Psoas muscle (tissue), 8 donors: Measurements from ENCODE around the gene BPIFA2. TPM values are rescaled to one million over a fixed set of nuclear protein-coding genes. Genes with fewer than 3 reads are reported as not detected.

Source experiments
- ATAC-seq, 4 donors: fragments of 200-7000 bp; cut with Tn5 transposase; one replicate each; pipeline ENCODE4 v1.9.1; 2020; ENCODE audit warnings: moderate library complexity in 3 of 4, mild to moderate bottlenecking in 2 of 4
- DNase-seq, 2 donors: peaks; one replicate each; pipeline ENCODE4 v3.0.0-alpha.2; 2020
- H3K27ac ChIP-seq: fragments of 200-600 bp; one replicate; pipeline ENCODE4 v1.8.0; 2022
- H3K27me3 ChIP-seq, 3 donors: fragments of 200-600 bp in 1 of 3; one replicate each; pipeline versions ENCODE4 v1.6.1 to v1.8.0; 2013 to 2022; ENCODE audit warnings: low read length in 2 of 3, mild to moderate bottlenecking in 2 of 3, moderate library complexity in 1 of 3; ENCODE audit not compliant: insufficient read depth in 3 of 3
- H3K36me3 ChIP-seq, 2 donors: fragments of 200-600 bp in 1 of 2; one replicate each; pipeline versions ENCODE4 v1.6.1 to v1.8.0; 2013 to 2022; ENCODE audit warnings: low read depth in 1 of 2, mild to moderate bottlenecking in 1 of 2, moderate library complexity in 1 of 2; ENCODE audit not compliant: insufficient read depth in 1 of 2
- H3K4me1 ChIP-seq: fragments of 200-600 bp; one replicate; pipeline ENCODE4 v1.8.0; 2022
- H3K4me3 ChIP-seq: fragments of 200-600 bp; one replicate; pipeline ENCODE4 v1.8.0; 2022; ENCODE audit warnings: mild to moderate bottlenecking
- H3K9me3 ChIP-seq: fragments of 200-600 bp; one replicate; pipeline ENCODE4 v1.8.0; 2022
- WGBS, 3 donors: extraction: QIAGEN DNeasy Blood & Tissue Kit; methylation state at CpG; one replicate each; pipeline versions ENCODE4 v1.1.6 to v1.1.7; 2013; 5-methylcytosine and 5-hydroxymethylcytosine counted together
- intact Hi-C, 2 donors: fragments of 100-400 bp; cut with DNase I; formaldehyde crosslinking; loops; one replicate each; pipeline versions ENCODE4 v1.11.0 to v1.14.2; 2022
- polyA plus RNA-seq, 3 donors: library from polyadenylated mRNA; stranded (reverse); fragments of 200-250 nt; gene quantifications; one replicate each; pipeline ENCODE4 v1.2.3, GENCODE V29; 2013
- total RNA-seq, 4 donors: library from RNA; stranded (reverse); fragmentation: NEBNext Ultra II Directional in 2 of 4; extraction: Animal tissue kit (Norgen Biotek cat#: 25700) in 2 of 4; gene quantifications; one replicate each; pipeline versions ENCODE4 v1.2.1 to v1.2.4, GENCODE V29; 2021 to 2023
- TF ChIP-seq, protein P1 (sequence below): fragments of 200-600 bp; IDR thresholded peaks from one replicate; pipeline ENCODE4 v1.8.0; 2022; ENCODE audit warnings: antibody characterized with exemption
- donor health status: healthy with polysubstance abuse.
- donor health status: DM: no; HTN: no; CAD: no; lungs with moderate emphysema.
- donor health status: Bipolar disorder and iron deficiency.
- donor health status: healthy.
- donor health status: DM: yes; HTN: yes; CAD: no.
- donor health status: DM: no; HTN: no; CAD: no.
- donor health status: DM: no; HTN: no; CAD: no.
- donor health status: DM: yes; HTN: yes; CAD: no.

The BPIFA2 gene
- total and polyA plus RNA-seq, 7 donors, result not detected

DNA sequence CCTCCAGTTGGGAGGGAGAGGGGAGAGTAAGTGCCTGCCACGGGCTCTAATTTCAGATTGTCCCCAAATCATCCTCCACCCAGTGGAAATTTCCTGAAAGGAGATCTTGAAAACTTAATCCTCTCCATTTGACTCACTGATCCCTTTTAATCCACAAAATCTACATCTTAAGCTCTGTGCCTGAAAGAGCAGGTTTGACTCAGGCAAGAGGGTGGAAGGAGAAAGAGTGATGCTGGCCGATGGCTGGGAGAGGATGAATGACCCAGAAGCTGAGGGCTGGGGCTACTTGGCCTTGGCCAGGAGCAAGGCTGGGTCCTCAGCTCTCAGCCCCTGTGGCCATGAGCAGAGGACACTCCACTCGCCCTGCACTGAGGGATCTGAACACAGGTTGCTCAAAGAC lies 8.1 kb downstream of the BPIFA2 start:
- ATAC-seq (no peak), DNase-seq (no peak)
- TF ChIP-seq, protein P1, sequence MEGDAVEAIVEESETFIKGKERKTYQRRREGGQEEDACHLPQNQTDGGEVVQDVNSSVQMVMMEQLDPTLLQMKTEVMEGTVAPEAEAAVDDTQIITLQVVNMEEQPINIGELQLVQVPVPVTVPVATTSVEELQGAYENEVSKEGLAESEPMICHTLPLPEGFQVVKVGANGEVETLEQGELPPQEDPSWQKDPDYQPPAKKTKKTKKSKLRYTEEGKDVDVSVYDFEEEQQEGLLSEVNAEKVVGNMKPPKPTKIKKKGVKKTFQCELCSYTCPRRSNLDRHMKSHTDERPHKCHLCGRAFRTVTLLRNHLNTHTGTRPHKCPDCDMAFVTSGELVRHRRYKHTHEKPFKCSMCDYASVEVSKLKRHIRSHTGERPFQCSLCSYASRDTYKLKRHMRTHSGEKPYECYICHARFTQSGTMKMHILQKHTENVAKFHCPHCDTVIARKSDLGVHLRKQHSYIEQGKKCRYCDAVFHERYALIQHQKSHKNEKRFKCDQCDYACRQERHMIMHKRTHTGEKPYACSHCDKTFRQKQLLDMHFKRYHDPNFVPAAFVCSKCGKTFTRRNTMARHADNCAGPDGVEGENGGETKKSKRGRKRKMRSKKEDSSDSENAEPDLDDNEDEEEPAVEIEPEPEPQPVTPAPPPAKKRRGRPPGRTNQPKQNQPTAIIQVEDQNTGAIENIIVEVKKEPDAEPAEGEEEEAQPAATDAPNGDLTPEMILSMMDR, result no peak
- H3K4me3 ChIP-seq, result no peak overlapping the region
- no peaks in the 10 kb centered on the region for H3K36me3 ChIP-seq
- H3K4me1 ChIP-seq, result no peaks in the 10 kb centered on the region
- H3K9me3 ChIP-seq, result peaks cover 2% of the 10 kb centered on the region
- no peak overlapping the region for H3K27ac ChIP-seq
- WGBS, 3 donors, result 41 to 57% (median 48%) methylated on average over 3 of the region's 3 CpGs
- H3K27me3 ChIP-seq, result no peaks in the 10 kb centered on the region
- intact Hi-C loops, result no loop called here

DNA sequence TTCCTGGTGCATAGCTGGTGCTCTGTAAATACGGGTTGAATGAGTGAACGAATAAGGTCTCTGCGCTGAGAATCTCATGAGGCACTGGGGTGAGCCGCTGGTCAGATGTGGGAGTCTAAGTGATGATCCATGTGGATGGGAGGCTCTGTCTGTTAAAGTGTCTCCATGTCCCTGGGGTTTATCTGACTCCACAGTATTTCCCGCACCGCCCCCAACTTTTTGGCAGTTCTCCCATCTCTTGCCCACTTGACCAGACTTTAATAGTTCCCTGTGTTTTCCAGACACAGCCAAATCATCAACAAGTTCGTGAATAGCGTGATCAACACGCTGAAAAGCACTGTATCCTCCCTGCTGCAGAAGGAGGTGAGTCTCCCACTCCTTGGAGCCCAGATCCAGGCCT lies 9.9 kb downstream of the BPIFA2 start:
- TF ChIP-seq, protein P1, result no peak
- Histone ChIP-seq H3K36me3 (no peaks in the 10 kb centered on the region), H3K4me1 (no peaks in the 10 kb centered on the region), H3K9me3 (no peaks in the 10 kb centered on the region), H3K27ac (no peak overlapping the region), H3K27me3 (no peaks in the 10 kb centered on the region), H3K4me3 (no peak overlapping the region)
- ATAC-seq (no peak), DNase-seq (no peak)
- WGBS, 3 donors, result 62 to 72% (median 67%) methylated on average over 9 of the region's 9 CpGs
- intact Hi-C loops, result no loop called here

DNA sequence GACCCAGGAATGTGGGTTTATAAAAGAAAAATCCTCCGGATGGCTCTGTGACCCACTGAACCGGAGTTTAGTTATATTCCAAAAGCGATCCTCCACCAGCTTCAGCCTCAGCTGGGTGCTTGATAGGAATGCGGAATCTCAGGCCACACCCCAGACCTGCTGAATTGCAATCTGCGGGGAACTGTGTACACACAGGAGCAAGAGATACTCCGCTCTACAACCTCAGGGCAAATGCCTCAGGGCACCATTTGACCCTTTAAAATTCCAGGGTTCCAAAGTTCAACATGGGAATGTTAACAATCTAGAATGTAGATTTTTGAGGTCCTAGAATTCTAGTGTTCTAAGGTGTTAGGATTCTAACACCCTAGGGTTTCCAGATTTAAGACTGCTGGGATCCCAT lies 10.8 kb downstream of the BPIFA2 start:
- ATAC-seq (no peak), DNase-seq (no peak)
- H3K27ac ChIP-seq, result no peak overlapping the region
- peaks cover 4% of the 10 kb centered on the region for H3K9me3 ChIP-seq
- intact Hi-C loops, result no loop called here
- WGBS, 3 donors, result 68 to 73% (median 72%) methylated on average over 6 of the region's 6 CpGs
- no peak overlapping the region for H3K4me3 ChIP-seq
- no peaks in the 10 kb centered on the region for H3K27me3 ChIP-seq
- TF ChIP-seq, protein P1, result no peak
- no peaks in the 10 kb centered on the region for H3K36me3 ChIP-seq
- no peaks in the 10 kb centered on the region for H3K4me1 ChIP-seq

DNA sequence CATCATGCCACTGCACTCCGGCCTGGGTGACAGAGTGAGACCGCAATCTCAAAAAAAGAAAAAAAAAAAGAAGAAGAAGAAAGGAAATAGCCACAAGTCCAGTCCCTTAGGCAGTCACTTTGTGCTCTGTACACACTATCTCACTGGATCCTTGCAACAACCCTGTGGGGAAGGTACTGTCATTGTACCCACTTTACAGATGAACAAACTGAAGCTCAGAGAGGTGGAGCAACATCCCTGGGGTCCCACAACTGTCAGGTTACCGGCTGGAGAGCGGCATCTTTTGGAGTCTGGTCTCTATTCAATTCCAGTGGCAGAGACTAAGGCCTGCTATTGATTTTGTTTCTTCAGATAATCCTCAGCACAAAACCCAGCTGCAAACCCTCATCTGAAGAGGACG lies 12.2 kb downstream of the BPIFA2 start:
- H3K9me3 ChIP-seq, result peaks cover 4% of the 10 kb centered on the region
- H3K27ac ChIP-seq, result no peak overlapping the region
- H3K27me3 ChIP-seq, result no peaks in the 10 kb centered on the region
- H3K36me3 ChIP-seq, result no peaks in the 10 kb centered on the region
- ATAC-seq (no peak), DNase-seq (no peak)
- 85 to 88% (median 85%) methylated on average over 5 of the region's 5 CpGs for WGBS, 3 donors
- H3K4me1 ChIP-seq, result no peaks in the 10 kb centered on the region
- intact Hi-C loops, result no loop called here
- no peak overlapping the region for H3K4me3 ChIP-seq
- TF ChIP-seq, protein P1, result no peak

DNA sequence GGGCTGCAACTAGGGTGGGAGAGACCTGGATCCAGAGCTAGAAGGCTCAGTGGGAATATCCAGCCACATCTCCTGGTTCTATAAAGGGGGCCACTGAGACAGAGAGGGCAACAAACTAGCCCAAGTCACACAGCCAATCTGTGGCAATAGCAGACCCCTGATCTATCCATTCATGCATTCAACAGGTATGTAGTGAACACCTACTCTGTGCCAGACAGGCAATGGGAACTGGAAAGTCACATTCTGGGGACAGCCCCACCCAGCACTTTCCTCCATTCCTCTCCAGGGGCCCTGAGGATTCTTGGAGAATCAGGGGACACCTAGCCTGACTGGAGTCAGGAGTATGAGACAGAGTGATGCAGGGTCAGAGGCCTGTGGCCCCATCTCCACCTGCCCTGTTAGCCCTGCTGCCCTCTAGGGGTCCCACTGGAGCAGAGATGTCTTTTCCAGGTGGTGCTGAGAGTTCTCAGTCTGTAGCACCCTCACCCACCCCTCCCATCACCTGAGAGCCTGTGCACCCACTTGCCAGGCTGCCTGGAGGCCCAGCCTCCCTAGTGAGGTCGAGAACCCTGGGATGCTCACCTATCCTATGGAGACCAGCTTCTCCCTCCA lies 13.6 kb downstream of the BPIFA2 start:
- Histone ChIP-seq H3K9me3 (peaks cover 4% of the 10 kb centered on the region), H3K27me3 (no peaks in the 10 kb centered on the region), H3K27ac (no peak overlapping the region), H3K4me1 (no peaks in the 10 kb centered on the region), H3K4me3 (no peak overlapping the region), H3K36me3 (no peaks in the 10 kb centered on the region)
- WGBS, 3 donors, result 40 to 60% (median 54%) methylated on average over 1 of the region's 1 CpG
- ATAC-seq (no peak), DNase-seq (no peak)
- intact Hi-C loops, result no loop called here
- TF ChIP-seq, protein P1, result no peak
